ENCODE data around the gene GNAQ.
A peak's percentile ranks its signal among the peaks of the same experiment; 100 is the strongest.

The GNAQ gene

DNA sequence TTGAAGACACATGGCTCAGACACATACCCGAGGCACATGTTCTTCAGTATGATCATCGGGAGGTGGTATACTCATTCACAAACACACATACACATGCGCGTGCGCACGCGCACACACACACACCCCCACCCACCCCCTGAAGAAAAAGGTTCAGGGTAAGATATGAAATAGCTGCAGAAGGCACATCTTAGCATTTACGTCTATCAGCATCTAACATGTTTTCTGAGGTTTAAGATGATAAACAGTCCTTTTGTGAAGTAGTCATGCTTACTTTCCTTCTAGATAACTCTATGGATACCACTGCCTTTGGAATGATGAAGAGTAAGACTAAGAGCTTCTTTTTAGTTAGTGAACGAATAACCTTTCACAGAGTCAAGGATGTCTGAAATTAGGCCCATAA is 278.4 kb downstream of the GNAQ start:
- no peak for TF ChIP-seq GATA3 (IDR thresholded peaks at IDR 0.05; ENCODE audit: low read depth, low read length)
- TF ChIP-seq GATA2 (IDR thresholded peaks at IDR 0.05; ENCODE audit: low read depth, low read length): no peak

DNA sequence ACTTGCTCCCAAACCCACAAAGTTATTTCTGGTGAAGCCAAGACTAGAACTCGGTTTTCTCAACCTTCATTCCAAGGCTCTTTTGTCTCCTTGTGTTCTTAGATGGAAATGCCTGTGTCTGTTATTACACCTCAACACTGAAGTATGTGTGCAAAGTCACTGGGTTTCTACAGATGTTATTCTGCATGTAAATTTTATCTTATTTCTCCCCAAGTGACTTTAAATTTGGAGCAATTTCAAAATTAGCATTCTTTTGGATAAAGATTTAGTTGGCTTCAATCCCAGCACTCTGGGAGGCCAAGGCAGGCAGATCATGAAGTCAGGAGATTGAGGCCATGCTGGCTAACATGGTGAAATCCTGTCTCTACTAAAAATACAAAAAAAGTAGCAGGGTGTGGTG is 279.1 kb downstream of the GNAQ start:
- TF ChIP-seq GATA2 (IDR thresholded peaks at IDR 0.05; ENCODE audit: low read depth, low read length): no peak
- no peak for TF ChIP-seq GATA3 (IDR thresholded peaks at IDR 0.05; ENCODE audit: low read depth, low read length)

DNA sequence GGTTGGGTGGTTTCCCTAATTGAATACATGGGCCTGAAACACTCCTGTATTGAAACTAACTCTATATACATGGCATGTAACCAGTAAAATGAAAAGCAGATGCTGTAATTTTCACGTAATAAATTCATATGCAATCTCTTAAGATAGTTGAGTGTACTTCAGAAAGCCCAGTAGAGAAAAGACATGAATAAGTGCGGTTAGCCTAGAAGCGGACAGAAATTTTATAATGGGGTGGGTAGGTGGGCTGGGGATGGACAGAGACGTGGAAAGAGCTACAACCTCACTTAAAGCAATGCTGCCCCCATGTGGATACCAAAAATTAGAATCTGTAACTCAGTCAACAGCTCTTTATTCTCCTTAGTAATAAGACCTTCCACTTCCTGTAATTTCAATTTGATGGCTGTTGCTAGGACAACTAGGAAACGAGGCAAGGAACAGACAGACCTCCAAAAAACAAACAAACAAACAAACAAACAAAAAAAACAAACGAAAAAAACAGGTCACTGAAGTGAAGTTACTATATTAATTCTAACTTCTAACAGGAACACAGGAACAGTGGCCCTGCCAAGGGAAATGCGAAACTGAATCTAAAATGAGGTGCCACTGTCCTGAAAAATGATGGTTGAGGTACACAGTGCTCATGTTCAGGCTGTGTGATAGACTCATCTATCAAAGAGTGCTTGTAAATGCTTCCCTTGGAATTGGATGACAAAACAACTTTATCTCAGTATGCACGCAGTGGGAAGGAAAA is 280.1 kb downstream of the GNAQ start:
- 0 out of 2 replicates have a peak, but pooled peaks have one; percentile 18 for TF ChIP-seq GATA3 (IDR thresholded peaks at IDR 0.05; ENCODE audit: low read depth, low read length)
- no peak for TF ChIP-seq GATA2 (IDR thresholded peaks at IDR 0.05; ENCODE audit: low read depth, low read length)

DNA sequence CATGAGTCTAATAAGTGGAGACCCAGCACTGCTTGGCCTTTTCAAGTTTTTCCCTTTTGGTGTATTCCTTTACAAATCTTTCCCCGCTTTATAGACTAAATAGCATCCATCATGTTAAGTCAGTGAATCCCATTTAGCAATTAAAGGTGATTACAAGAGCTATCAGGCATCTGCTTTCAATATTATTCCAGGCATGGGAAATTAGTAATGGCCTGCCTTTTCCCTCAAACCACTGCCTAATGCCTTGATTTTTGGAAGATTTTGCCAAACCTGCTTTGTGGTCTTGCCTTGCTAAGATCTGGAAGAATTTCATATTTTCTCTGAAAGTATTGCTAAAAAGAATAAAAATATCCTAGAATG is 280.6 kb downstream of the GNAQ start:
- TF ChIP-seq GATA2 (IDR thresholded peaks at IDR 0.05; ENCODE audit: low read depth, low read length): peak; percentile 59; the same call in 1 of the 2 replicates
- TF ChIP-seq GATA3 (IDR thresholded peaks at IDR 0.05; ENCODE audit: low read depth, low read length): peak; percentile 68; the same call in 1 of the 2 replicates

DNA sequence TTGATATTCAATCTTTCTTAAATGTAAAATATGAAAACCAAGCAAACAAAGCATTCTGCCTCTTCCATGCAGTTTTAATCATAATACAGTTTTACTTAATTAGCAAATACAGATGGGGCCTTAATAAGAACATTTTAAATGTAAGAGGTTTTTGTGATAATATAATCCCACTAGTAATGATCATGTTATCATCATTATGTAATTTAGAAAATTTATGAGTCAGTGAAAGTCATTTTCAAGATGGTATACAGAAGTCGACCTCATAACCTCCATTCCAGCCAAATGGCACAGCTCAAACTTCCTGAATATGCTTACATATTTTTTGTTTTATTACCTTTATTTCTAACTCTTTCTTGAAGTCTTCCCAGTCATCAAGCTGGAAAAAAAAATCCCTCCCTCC is 281.3 kb downstream of the GNAQ start:
- TF ChIP-seq GATA2 (IDR thresholded peaks at IDR 0.05; ENCODE audit: low read depth, low read length) (no peak), GATA3 (IDR thresholded peaks at IDR 0.05; ENCODE audit: low read depth, low read length) (no peak)

DNA sequence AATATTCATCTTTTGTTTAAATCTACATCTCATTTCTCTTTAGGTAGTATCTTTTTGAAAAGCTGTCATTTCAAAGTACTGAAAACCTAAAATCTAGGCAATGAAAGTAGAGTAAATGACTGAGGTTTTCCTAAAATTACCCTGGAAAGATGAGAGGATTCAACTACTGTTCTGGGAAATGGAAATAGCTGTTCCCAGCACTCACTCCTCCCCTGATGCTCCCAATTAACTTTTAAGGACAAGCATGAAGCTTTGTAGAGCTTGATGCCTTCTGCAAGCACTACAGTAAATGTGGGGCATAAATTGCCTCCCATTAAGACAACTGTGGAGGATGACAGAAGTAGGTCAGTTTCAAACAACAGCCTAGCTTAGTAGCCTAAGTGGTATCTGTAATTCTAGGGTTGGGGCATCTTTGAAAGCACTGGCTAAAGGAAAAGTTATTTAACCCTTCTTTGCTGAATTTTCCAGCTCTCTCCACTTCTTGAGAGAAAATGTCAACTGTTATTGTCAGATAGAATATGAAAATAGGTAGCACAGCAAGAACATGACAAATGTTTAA is 283.3 kb downstream of the GNAQ start:
- no peak for TF ChIP-seq GATA2 (IDR thresholded peaks at IDR 0.05; ENCODE audit: low read depth, low read length)
- no peak for TF ChIP-seq GATA3 (IDR thresholded peaks at IDR 0.05; ENCODE audit: low read depth, low read length)

DNA sequence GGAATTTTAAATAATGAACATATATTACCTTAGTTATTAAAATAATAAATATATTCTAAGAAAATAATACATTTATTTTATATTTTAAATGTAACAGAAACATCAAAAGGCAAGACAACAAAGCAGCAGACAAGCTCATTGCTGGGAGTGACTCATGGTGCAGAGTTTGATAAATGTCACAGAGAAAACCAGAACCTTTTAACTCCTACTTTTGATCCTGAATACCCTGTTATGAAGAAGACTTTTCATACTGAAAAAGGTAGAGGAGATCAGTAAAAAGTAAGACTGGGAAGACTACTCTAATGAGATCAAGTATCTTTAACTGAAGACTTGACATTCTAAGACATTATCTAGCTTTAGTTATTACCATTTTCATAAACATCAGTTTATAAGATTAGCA is 284.4 kb downstream of the GNAQ start:
- TF ChIP-seq GATA3 (IDR thresholded peaks at IDR 0.05; ENCODE audit: low read depth, low read length) (no peak), GATA2 (IDR thresholded peaks at IDR 0.05; ENCODE audit: low read depth, low read length) (no peak)

DNA sequence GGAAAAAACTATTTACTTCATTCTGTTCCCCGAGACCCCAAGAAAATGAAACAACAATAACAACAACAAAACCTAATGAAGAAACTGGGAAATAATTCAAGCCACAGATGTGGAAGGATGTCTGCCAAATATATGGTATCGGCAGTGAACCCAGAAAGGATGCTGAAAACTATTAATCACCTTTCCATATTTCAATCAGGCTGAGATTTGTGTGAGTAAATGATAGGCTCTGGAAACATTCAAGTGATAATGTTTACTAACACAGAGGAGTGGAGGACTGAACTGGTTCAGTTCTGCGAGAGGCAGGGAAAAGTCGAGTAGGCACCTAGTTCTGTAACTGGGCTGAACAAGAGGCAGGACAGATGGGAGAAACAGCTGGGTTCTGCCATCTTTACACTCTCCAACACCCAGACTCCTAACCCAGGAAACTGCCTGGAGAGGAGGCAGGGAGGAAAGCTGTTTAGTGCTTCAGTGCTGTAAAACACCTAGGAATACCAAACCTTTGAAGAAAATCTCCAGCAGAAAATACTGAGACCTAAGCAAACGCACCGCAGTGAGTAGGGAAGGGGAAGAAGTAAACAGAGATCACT is 286.7 kb downstream of the GNAQ start:
- TF ChIP-seq GATA2 (IDR thresholded peaks at IDR 0.05; ENCODE audit: low read depth, low read length): no peak

DNA sequence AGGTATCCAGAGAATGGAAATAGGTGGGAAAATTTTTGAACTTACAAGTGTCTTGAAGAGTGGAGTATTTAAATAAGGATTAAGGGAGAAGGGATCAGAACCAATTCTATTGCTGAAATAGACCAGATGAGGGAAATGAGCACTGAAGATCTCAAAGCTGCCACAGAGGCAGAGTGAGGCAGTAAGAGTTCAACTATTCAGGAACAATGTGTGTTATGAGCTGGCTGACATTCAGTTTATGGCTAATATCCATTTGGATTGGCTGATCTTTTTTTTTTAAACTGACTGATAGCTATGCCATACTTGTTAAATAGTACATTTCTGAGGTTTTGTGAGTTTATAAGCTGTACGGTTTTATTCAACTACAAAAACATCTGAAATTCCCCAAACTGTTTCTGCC is 288.2 kb downstream of the GNAQ start:
- no peak for TF ChIP-seq GATA2 (IDR thresholded peaks at IDR 0.05; ENCODE audit: low read depth, low read length)
- TF ChIP-seq GATA3 (IDR thresholded peaks at IDR 0.05; ENCODE audit: low read depth, low read length): no peak

DNA sequence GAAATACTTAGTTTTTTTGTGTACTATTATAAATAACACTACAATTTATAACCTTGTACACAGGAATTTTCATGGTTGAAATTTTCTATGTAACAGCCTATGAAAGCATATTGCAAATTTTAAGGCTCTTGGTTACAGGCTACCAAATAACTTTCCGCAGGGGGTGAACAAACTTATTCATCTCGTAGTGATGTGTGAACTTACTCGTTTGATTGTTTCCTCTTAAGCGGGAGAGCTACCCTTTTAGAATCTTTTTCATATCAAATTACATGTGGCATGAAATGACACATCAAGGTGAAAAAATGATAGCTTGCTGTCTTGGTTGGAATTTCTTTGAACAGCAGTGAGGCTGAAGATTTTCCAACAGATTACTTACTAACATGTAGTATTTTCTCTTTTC is 292.7 kb downstream of the GNAQ start:
- TF ChIP-seq GATA2 (IDR thresholded peaks at IDR 0.05; ENCODE audit: low read depth, low read length) (no peak), GATA3 (IDR thresholded peaks at IDR 0.05; ENCODE audit: low read depth, low read length) (no peak)

DNA sequence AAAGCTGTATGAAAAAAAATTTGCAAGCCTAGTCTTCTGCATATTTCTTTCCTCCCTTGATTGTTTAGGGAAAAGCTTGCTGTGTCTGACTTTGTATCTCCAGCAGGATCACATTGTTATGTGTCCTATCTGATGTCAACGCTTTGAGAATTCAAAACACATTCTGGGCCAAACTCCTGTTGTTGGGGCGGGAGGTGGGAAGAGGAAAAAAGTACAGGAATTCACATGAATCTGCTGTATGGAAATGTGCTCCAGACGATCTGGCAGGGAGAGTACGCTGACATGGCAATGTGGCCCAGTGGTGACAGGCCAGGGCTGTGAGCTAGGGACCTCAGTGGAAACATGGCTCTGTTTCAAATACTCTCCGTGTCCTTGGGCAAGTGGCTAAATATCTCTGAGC is 296.1 kb downstream of the GNAQ start:
- TF ChIP-seq GATA3 (IDR thresholded peaks at IDR 0.05; ENCODE audit: low read depth, low read length) (no peak), GATA2 (IDR thresholded peaks at IDR 0.05; ENCODE audit: low read depth, low read length) (no peak)

DNA sequence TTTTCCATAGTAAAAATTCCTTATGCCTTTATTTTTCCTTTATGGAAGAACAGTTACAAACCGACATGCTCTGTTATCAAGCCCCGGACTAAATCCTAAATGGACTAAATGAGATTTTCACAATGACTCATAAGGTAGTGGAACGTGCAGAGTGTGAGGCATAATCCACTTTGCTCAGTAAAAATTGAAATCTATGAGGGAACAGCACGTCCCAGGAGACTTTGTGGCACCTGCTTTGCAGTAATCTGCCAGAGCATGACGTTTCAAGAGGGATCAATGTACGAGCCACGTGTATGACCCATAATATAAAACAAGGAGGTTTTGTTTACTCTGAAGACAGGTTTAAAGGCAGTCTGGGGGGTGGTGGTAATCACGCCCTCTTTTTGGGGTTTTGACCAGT is 299.7 kb downstream of the GNAQ start:
- TF ChIP-seq GATA3 (IDR thresholded peaks at IDR 0.05; ENCODE audit: low read depth, low read length) (no peak), GATA2 (IDR thresholded peaks at IDR 0.05; ENCODE audit: low read depth, low read length) (no peak)

DNA sequence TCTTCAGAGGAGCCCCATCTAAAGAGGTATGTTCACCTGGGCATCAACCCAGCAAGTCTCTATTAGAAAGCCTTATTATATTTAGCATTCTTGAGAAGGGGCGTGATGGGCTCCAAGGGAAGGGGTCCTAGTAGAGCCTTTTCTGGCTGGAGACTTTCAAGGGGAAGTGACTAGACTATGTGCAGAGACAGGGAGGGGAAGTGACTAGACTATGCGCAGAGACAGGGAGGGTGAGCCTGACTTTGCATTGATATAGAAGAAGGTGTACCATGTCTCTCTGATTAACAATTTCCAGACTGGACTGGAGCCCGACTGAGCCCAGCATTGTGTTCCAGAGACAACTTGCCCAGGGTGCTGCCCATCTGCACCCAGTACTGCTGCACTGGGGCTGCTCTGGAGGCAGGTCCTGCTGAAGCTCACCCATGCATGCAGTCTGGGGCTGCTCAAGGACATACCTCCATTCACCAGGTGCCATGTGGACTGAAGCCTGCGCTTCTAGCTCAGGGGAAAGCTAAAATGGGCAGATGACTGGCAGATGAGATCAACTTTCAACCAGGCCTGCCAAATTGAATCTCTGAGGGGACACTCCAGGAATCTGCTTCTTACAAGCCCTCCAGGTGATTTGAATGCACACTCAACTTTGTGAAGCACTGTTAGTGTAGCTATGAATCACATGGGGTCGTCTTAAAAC is 300.5 kb downstream of the GNAQ start:
- TF ChIP-seq GATA3 (IDR thresholded peaks at IDR 0.05; ENCODE audit: low read depth, low read length) (no peak), GATA2 (IDR thresholded peaks at IDR 0.05; ENCODE audit: low read depth, low read length) (no peak)

DNA sequence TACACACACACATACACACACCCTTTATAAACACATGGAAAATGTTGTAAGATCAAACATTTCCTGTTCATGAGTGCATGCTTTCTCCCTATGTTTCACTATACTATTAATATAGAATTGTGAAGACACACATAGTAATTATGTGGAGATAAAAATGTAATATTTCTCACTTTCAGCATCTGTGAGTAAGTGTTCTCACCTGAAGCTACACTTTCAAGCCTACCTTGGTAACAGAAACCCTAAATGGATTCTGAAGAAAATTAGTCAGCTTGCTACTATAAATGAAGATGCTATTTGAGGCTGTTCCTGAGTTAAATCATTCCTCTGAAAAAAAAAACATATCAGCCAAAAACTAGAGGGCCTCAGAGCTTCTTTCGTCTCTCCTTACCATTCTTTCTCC is 302.4 kb downstream of the GNAQ start:
- no peak for TF ChIP-seq GATA2 (IDR thresholded peaks at IDR 0.05; ENCODE audit: low read depth, low read length)
- no peak for TF ChIP-seq GATA3 (IDR thresholded peaks at IDR 0.05; ENCODE audit: low read depth, low read length)

DNA sequence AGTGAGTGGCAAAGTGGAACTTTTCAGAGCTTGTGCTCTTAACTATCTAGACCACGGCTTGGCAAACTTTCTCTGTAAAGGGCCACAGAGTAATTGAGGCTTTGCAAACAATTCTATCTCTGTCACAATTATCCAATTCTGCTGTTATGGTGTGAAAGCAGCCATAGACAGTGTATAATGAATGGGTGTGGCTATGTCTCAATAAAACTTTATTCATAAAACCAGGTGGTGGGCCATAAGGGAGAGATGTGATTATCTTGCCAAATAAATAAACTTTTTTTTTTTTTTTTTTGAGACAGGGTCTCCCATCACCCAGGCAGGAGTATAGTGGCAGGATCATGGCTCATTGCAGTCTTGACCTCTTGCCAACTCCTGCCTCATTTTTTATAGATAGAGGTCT is 304.8 kb downstream of the GNAQ start:
- TF ChIP-seq GATA3 (IDR thresholded peaks at IDR 0.05; ENCODE audit: low read depth, low read length) (no peak), GATA2 (IDR thresholded peaks at IDR 0.05; ENCODE audit: low read depth, low read length) (no peak)

Data from SH-SY5Y (cell line).